Cardiac fibroblast (primary cell): ENCODE measurements around the gene FAM234A.

ENCODE experiments used
- DNase-seq, 2 donors: peaks; one replicate each; pipeline versions ENCODE4 v3.0.0 to v3.0.0-alpha.2; 2010; ENCODE audit warnings: low read depth in 2 of 2
- H3K4me3 ChIP-seq, 2 donors: replicated peaks in 1 of 2; 1 replicate in 1 of 2; 2 replicates in 1 of 2; pipeline ENCODE4 v1.5.1; 2011; ENCODE audit warnings: low read depth in 2 of 2, low read length in 2 of 2, mild to moderate bottlenecking in 2 of 2, moderate library complexity in 1 of 2
- TF ChIP-seq, protein P1 (sequence below): IDR thresholded peaks from one replicate; pipeline ENCODE4 v1.5.1; 2011; ENCODE audit warnings: low read depth, mild to moderate bottlenecking, low read length, inconsistent platforms

FAM234A gene

DNA sequence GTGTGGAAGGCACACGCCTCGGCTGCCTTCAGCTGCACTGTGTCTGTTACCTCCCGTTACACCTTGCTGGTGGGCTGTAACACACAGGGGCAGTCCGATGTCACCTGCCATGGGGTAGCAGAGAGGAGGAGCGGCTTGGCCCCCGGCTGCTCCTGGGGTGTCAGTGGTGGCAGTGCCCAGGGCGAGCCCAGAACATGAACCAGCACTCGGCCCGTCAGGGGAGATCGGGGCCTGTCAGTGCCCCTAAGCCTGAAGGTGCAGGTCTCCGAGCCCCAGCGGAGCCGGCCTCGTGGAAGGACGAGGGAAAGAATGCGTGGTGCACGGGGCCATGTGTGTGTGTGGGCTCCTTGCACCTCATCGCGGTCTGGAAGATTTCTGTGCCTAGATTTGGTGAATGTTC is 25.7 kb downstream of the FAM234A start:
- no peak overlapping the region for H3K4me3 ChIP-seq
- TF ChIP-seq, protein P1, sequence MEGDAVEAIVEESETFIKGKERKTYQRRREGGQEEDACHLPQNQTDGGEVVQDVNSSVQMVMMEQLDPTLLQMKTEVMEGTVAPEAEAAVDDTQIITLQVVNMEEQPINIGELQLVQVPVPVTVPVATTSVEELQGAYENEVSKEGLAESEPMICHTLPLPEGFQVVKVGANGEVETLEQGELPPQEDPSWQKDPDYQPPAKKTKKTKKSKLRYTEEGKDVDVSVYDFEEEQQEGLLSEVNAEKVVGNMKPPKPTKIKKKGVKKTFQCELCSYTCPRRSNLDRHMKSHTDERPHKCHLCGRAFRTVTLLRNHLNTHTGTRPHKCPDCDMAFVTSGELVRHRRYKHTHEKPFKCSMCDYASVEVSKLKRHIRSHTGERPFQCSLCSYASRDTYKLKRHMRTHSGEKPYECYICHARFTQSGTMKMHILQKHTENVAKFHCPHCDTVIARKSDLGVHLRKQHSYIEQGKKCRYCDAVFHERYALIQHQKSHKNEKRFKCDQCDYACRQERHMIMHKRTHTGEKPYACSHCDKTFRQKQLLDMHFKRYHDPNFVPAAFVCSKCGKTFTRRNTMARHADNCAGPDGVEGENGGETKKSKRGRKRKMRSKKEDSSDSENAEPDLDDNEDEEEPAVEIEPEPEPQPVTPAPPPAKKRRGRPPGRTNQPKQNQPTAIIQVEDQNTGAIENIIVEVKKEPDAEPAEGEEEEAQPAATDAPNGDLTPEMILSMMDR: no peak
- DNase-seq: no peak

DNA sequence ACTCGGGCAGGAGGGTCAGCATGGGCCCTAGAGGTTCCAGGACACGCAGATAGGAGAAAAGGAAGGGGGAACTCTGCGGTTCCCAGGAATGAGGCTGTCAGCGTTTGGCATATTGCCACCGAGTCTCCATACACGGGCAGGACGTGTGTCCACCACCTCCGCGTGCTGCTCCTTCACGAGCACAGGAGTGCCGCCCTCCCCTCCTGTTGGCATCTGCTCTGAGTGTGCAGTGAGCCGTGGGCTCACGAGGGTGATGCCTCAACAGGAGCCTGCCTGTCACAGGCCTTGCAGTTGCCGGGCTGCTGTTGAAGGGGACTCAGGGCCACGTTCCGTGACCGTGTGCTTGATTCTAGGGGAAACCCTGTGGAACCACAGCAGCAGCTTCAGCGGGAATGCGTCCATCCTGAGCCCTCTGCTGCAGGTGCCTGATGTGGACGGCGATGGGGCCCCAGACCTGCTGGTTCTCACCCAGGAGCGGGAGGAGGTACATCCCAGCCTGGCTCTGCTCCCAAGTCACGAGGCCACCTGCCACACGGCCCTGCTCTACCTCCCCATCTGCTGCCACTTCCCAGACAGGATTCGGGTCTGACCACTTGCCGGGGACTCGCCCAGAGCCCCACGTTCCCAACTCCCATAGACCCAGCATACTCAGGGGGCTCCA is 26.5 kb downstream of the FAM234A start:
- TF ChIP-seq, protein P1: no peak
- H3K4me3 ChIP-seq: no peak overlapping the region
- no peak for DNase-seq

DNA sequence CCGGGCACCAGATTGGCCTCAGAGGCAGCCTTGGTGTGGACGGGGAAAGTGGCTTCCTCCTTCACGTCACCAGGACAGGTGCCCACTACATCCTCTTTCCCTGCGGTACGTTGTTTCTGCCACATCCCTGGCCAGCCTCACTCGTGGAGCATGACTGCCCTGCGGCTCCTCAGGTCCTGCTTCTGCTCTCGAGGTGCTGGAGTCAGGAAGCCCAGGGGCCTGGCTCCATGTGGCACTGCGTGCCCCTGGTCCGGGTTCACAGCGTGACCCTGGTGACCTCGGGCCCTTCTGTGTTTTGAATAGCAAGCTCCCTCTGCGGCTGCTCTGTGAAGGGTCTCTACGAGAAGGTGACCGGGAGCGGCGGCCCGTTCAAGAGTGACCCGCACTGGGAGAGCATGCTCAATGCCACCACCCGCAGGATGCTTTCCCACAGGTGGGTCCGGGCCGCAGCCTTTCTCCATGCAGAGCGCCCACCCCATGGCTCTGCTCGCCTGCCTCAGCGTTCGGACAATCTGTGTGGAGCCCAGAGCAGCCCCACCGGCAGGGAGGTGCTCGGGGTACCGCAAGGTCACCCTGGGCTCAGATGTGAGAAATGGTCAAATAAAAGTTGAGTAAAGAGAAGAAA is 27.6 kb downstream of the FAM234A start:
- TF ChIP-seq, protein P1: no peak
- H3K4me3 ChIP-seq: no peak overlapping the region
- no peak for DNase-seq

DNA sequence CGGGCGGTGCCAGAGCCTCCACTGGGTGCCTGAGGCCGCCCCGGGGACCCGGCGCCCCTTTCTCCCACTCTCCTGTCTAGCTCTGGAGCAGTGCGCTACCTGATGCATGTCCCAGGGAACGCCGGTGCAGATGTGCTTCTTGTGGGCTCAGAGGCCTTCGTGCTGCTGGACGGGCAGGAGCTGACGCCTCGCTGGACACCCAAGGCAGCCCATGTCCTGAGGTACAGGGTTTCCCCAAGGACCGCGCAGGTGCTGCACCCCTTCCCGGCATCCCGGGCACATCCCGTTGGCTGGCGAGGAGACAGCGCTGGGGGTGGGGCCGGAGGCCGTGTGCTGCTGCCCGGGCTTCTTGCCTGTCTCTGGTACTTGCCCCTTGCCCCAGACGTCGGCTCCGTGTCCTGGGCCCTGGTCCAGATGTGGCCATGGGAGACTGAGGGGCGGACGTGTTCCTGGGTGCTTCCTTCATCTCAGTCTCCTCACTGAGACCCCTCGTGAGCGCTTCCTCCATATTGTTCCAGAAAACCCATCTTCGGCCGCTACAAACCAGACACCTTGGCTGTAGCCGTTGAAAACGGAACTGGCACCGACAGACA is 28.7 kb downstream of the FAM234A start:
- TF ChIP-seq, protein P1: no peak
- DNase-seq: no peak
- H3K4me3 ChIP-seq: no peak overlapping the region

DNA sequence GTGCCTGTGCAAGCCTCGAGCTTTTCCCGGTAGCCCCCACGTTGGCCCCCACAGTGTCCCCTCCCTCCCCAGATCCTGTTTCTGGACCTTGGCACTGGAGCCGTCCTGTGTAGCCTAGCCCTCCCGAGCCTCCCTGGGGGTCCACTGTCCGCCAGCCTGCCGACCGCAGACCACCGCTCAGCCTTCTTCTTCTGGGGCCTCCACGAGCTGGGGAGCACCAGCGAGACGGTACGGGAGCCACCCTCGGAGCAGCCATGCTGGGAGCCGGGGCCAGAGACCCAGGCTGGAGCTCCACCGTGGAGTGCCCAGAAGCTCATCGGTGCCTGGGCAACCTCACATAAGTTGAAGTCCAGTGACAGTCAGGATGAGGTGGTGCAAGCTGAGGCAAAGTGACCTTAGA is 29.3 kb downstream of the FAM234A start:
- TF ChIP-seq, protein P1: no peak
- no peak for DNase-seq
- no peak overlapping the region for H3K4me3 ChIP-seq

DNA sequence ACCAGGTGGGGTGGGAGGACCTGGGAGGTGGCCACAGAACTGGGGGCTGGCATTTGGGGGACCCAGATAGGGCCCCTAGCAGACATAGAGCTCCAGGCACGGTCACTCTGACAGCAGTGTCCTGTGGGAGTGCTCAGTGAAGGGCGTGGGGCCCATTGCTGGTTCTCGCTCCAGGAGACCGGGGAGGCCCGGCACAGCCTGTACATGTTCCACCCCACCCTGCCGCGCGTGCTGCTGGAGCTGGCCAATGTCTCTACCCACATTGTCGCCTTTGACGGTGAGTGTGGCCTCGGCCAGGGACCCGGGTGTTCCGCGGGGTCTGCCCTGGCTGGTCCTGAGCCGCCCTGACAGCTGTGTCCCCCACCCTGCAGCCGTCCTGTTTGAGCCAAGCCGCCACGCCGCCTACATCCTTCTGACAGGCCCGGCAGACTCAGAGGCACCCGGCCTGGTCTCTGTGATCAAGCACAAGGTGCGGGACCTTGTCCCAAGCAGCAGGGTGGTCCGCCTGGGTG is 29.9 kb downstream of the FAM234A start:
- no peak for DNase-seq
- TF ChIP-seq, protein P1: no peak
- H3K4me3 ChIP-seq: no peak overlapping the region
